ENCODE results near the gene FCN2. TPM values are rescaled to one million over a fixed set of nuclear protein-coding genes. Genes with fewer than 3 reads are reported as not detected.

The FCN2 gene
- total and polyA plus RNA-seq, 2 of the 4 experiments (the other 2 are of a cell fraction): not detected

DNA sequence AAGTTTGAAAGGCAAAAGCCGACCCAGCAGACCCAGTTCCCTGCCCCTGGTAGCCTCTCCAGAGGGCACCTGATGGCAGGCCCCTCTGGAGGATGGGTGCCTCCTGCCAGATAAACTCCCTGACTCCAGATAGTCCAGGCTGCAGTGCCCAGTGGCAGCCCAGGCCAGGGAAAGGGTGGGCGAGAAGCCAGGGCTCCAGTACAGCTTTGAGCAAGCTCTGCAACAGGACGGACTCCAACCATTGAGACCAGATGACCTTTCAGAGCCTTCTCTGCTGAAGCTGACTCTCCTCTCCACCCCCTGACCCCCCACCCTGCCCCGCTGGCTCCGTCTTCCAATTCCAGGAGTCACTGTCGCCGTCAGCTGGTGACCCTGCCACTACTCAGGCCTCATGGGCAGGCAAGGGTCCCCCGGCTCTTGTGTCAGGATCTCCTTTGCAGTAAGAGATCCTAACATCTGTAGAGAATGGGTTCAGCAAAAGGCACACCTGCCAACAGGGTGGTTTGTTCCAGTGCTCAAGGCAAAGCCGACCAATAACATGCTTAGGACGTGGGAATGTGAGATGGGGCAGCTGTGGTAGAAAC lies 52.6 kb downstream of the FCN2 start:
- TF ChIP-seq RFX5 (IDR thresholded peaks at IDR 0.05; ENCODE audit: low read depth, low read length) (no peak), SMC3 (IDR thresholded peaks at IDR 0.05; ENCODE audit: low read depth, low read length) (no peak), FOS (IDR thresholded peaks at IDR 0.05; ENCODE audit: low read depth, low read length) (no peak), BHLHE40 (IDR thresholded peaks at IDR 0.05; ENCODE audit: low read depth, low read length) (no peak), POLR2A (IDR thresholded peaks at IDR 0.05; ENCODE audit: low read depth, low read length) (no peak), NFE2L2 (IDR thresholded peaks at IDR 0.05; ENCODE audit: low read depth, low read length) (no peak)
- TF ChIP-seq, protein P1, sequence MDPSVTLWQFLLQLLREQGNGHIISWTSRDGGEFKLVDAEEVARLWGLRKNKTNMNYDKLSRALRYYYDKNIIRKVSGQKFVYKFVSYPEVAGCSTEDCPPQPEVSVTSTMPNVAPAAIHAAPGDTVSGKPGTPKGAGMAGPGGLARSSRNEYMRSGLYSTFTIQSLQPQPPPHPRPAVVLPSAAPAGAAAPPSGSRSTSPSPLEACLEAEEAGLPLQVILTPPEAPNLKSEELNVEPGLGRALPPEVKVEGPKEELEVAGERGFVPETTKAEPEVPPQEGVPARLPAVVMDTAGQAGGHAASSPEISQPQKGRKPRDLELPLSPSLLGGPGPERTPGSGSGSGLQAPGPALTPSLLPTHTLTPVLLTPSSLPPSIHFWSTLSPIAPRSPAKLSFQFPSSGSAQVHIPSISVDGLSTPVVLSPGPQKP (IDR thresholded peaks at IDR 0.05; ENCODE audit: borderline replicate concordance, low read depth, low read length): no peak
- no peak overlapping the region for H3K18ac ChIP-seq (ENCODE audit: low read depth, low read length)
- H3K23ac ChIP-seq (ENCODE audit: low read depth, low read length): no peak overlapping the region
- H4K8ac ChIP-seq (ENCODE audit: low read depth in 2 of 2, low read length in 2 of 2): no peak overlapping the region
- ATAC-seq (ENCODE audit: low read depth) (no peak), DNase-seq (no peak)
- H2BK120ac ChIP-seq (ENCODE audit: low read depth, low read length): no peak overlapping the region
- no peaks in the 10 kb centered on the region for H3K79me1 ChIP-seq (ENCODE audit: low read depth in 1 of 2, low read length in 2 of 2)
- no peak overlapping the region for H2BK15ac ChIP-seq (ENCODE audit: low read depth, low read length)
- no TSS peak for BruUV-seq (replicated peaks)
- POLR2A ChIA-PET (ENCODE audit: unreplicated experiment): no interaction called here
- no peaks in the 10 kb centered on the region for H4K20me1 ChIP-seq (ENCODE audit: insufficient read depth, low read length)
- H2AK5ac ChIP-seq (ENCODE audit: low read depth, low read length): no peak overlapping the region
- CTCF ChIA-PET: no interaction called here
- no peaks in the 10 kb centered on the region for H3K36me3 ChIP-seq (ENCODE audit: control insufficient read depth, insufficient read depth, low read length)
- H4K5ac ChIP-seq (ENCODE audit: low read depth, low read length): no peak overlapping the region
- no peak overlapping the region for H2AFZ ChIP-seq (replicated peaks; ENCODE audit: low read length, poor library complexity)
- no peaks in the 10 kb centered on the region for H3K9me3 ChIP-seq (ENCODE audit: control insufficient read depth, insufficient read depth, low read length)
- WGBS, 2 experiments (ENCODE audit: extremely low coverage in 2 of 2, insufficient read length in 1 of 2): 73% methylated on average over 3 of the region's 10 CpGs; no CpG with 5 or more reads in 1 of the 2 experiments
- in situ Hi-C loops (cut with MboI; ENCODE audit: low sequenced_read_pairs): no loop called here
- no peak overlapping the region for H3K56ac ChIP-seq (ENCODE audit: extremely low read depth, insufficient read depth, low read length)
- H3K4me3 ChIP-seq (ENCODE audit: insufficient read depth, low read depth, low read length): no peak overlapping the region
- intact Hi-C loops (cut with micrococcal nuclease): no loop called here
- H3K9me1 ChIP-seq (ENCODE audit: insufficient read depth, low read length): no peaks in the 10 kb centered on the region
- peaks cover 58% of the 10 kb centered on the region for H3K27me3 ChIP-seq (ENCODE audit: control insufficient read depth, insufficient read depth, low read length)
- H3K4ac ChIP-seq (ENCODE audit: low read depth, low read length): no peak overlapping the region
- no peak overlapping the region for H2AK9ac ChIP-seq (replicated peaks; ENCODE audit: low read depth, low read length, poor library complexity)
- dilution Hi-C loops (cut with HindIII; ENCODE audit: low sequenced_read_pairs, unreplicated experiment): no loop called here
- H3K4me2 ChIP-seq (ENCODE audit: low read depth, low read length): no peak overlapping the region
- H2BK20ac ChIP-seq (ENCODE audit: low read depth, low read length): no peak overlapping the region
- no peaks in the 10 kb centered on the region for H3K4me1 ChIP-seq (ENCODE audit: control insufficient read depth, insufficient read depth, low read length)
- no peak overlapping the region for H2BK5ac ChIP-seq (ENCODE audit: low read depth, low read length, poor library complexity, severe bottlenecking)
- no peak overlapping the region for H4K91ac ChIP-seq (ENCODE audit: insufficient read depth, low read depth, low read length)
- H3K9ac ChIP-seq (ENCODE audit: low read depth, low read length): no peak overlapping the region
- no peak overlapping the region for H3K14ac ChIP-seq (replicated peaks; ENCODE audit: low read depth, low read length)
- H3K27ac ChIP-seq (ENCODE audit: insufficient read depth, low read length): no peak overlapping the region

Data from IMR-90 (cell line).